SKM-1 treated with dmso at 0.1 percent for 144 hours (cell line): ENCODE data around the gene TMEM26.

Experiments used
- DNase-seq: peaks from one replicate; lab custom pipeline; 2025; ENCODE audit not compliant: unreplicated experiment; lab: John Stamatoyannopoulos, UW

Gene TMEM26

DNA sequence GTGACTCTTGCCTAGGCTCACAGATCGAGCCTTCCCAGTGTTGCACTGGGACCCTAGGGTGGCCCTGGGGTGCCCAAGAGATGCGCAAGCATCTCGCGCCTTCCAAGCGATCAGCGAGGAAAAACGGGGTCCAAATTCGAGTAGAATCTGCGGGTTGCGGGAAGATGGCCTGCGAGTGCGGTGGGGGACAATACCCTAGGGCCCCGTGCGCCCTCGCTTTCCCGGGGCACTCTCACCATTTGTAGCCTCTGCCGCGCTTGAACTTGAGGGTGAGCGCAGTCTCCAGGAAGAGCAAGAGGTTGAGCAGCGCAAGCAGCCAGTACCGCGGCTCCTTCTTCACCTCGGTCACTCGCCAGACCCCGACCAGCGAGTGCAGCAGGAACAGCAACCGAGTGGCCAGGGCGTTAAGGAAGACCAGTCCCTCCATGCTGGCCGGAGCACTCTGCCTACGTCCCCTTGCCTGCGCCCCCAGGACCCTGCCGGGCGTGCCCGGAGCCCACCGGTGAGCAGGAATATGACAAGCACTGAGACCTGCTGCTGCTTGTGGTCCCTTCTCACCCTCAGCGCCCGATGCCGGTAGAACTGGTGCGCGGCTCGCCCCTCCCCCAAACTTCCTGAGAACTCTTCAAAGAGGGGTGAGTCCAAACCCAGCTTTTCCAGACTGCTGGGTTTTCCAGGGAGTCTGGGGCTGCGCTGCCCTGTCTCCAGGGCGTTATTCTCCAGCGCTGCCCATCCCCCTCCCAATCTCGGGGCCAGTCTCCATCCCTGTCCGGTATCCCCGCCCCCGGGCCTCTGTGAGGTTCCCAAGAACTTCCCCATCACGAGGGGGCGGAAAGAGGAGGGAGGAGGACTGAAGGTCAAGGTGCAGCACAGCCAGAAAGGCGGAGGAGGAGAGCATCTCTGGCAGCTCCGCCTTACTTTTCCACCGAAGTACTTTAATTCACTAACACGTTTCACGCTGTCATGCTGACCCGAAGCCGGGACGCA is at the start of gene TMEM26:
Gene TMEM26, minus strand, starts transcription at position 727 of the 987 bp plus-strand sequence. Its CDS starts 300 bp downstream, at position 427.
- no peak for DNase-seq

DNA sequence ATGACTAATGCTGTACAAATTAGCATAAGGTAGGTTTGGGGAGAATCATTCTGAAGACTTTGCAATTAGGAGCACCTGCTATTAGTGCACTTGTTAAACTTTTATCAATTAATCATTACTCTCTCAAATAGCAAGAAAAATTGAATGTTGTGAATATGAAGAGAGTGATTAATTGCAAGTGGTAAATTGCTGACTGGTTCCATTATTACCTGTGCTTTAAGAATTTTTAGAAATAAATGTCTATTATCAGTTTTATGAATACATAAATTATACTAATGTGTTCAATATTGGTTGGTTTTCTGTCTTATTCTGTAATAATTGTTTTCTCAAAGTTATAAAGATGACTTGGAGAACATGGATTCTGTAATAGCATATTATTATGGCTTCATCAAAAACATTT is 47.3 kb upstream of the TMEM26 start:
- no peak for DNase-seq

DNA sequence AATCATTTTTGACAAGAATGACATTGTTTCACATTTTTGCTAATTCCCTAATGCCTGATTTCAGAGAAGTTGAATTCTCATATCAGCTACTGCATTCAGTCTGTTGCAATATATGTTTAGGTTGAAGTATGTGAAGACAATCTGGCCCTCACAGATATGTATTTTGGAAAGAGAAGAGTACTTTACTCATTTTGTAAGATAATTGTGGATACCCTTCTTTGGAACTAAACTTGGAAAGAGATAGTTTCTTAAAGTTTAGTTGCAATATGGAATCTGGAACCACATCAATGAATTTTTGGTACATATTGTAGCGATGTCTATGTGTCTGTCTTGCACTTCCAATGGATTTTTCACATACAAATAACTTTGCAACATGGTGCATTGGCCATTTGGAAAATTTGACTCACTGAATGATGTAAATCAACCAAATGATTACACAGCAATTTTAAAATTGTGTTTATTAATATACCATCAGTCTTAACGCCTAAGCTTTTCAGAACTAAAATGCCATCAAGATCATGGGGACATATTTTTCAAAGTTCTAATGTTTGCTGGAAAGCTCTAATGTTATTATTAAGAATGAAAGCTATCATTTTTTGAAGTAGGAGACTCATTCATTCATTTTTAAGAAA is 39.3 kb upstream of the TMEM26 start:
- DNase-seq = no peak

DNA sequence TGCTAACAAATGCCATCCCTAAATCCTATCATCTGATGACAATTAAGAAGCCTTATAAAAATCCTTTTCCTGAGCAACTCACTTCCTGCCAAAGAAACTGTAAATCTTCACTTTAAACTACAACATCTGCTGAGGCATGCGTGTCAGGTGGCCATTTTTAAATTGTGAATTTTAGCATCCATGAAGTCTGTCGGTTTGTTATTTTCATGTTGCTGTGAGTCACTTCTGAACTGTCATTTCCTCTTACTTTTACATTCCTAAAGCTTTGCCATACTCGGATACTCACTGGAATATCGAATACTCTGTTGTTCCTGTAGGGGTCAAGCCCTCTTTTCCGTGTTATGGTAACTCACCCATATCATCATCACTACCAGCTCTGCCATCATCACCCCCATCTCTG is 34.3 kb upstream of the TMEM26 start:
- DNase-seq = no peak

DNA sequence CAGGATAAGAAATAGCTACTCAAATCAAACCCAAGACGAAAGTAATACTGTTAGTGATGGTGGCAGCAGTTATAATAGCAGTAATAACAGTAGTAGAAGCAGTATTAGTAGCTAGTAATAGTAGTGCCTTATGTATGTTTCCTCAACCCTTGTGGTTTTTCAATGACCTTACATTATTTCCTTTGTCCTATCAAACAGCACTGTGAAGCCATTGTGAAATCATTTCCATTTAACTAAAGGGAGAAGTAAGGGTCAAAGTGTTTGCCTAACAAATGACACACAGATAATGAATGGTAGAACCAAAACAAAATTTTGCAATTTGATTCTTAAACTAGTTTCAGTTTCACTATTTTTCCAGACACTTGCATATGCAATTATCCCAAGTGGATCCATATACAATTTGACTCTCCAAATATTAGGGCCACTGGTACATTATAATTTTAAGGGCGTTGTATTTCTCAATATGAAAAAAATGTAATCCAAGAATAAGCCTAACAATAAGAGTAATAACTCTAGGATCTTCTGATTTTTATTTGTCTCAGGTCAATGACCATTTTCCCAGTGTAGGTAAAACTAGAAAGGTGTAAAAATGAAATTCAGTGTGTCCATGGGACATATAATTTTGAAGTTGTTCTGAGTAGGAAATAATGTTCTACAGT is 33.7 kb upstream of the TMEM26 start:
- peak; percentile 88 for DNase-seq

DNA sequence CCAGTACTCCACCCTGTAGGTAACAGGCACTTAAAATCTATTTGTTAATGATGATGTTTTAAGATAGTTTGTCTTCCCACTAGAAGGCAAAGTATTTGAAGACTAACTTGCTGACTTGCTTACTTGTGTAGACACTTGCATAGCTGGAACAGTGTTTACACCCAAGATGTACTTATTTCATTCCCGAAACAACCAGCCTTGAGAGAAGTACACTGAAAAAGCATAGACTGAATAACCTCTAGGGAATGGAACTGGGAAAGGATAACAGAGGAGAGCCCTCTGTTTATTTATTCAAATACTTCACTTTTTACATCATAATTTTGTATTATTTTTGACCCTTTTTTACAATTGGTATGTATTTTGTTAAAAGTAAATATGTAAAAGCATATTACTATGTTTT is 33.1 kb upstream of the TMEM26 start:
- DNase-seq = no peak

DNA sequence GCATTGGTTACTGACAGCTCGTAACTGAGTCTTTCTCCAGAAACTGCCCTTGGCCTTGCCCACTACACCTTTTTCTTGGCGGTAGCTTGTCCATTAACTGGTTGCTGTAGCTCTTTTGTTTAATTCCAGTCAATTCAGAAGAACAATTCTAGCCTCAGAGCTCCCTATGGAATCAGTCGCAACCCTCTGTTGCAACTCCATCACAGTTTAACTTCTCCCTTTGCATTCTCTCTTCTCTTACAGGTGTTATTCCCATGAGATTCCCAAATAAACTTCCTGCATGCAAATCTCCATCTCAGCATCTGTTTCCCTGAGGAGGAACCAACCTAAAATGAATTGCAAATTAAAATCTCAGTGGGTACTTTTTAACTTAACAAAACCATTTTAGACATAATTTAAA is 28.4 kb upstream of the TMEM26 start:
- no peak for DNase-seq

DNA sequence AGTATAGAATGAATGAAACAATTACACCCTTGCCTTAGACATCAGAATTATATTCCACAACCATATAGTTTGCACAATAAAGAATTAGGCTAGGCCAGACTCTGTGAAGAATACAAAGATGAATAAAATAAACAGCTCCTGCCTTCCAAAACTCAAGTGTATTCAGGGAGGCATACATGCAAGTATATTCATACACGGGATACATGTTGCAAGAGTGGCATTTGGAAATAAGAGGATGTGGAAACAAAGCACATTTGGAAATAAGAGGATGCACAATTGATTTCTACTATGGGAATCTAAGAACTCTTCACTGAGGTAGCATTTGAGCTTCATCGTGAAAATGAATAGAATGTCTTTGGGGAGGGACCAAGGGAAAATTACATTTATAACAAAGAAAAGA is 27.0 kb upstream of the TMEM26 start:
- no peak for DNase-seq

DNA sequence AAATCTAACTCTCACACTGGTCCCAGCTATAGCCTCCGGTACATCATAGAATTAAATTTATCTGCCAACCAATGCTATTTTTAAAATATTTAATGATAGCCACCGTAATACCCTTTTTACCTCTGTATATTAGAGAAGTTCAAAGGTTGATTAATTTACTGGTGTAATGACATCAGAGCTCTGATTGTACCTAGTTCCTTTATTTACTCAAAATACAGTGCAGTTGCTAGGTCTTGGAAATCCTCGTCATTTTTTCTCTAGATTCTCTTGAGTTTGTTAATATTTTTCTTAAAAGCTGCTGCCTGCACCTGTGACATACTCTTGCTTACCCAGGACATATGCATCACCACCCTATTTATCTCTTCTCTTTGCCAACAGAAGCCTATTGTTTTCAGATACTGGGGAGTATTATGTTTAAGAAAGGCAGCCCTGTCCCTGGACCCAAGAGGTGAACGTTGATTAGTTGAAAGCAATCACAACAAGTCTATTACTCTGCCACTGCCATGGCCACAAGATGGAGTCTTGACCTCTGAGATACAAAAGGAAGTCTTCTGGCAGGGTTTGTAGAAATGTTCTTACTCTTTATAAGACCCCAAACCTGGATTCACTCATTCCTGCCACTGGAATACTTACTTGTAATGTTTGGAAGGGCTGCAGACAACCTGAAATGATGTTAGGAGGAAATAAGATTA is 25.6 kb upstream of the TMEM26 start:
- DNase-seq = no peak

DNA sequence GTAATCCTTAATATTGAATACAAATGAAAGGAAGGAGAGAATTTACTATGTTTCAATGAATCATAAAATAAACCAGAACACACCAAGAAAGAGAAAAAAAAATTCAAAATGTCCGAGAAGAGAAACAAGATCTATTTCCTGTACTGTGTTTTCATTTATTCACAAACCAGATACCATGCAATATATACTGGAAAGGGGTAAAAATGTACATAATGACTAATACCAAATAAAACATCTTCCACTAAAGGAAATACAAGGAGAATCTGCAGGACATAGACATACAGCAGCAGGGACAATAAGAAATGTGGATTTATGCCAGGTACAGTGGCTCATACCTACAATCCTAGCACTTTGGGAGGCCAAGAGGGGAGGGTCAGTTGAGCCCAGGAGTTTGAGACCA is 24.3 kb upstream of the TMEM26 start:
- DNase-seq = no peak

DNA sequence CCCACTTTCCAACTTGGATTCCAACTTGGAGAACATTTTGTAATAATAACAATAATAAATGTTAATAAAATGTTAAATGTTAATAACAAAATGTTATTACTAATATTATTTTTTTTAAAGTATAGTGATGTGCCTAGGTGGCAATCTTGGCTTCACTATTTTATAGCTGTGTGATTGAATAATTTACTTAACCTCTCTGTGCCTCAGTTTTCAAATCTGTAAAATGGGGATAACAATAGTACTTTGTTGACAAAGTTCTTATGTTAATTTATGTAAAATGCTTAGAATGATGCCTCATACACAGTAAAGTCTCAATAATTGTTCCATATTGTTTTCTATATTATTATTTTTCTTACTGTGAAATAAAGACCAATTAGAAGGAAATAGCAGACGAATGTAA is 23.3 kb upstream of the TMEM26 start:
- DNase-seq = no peak

DNA sequence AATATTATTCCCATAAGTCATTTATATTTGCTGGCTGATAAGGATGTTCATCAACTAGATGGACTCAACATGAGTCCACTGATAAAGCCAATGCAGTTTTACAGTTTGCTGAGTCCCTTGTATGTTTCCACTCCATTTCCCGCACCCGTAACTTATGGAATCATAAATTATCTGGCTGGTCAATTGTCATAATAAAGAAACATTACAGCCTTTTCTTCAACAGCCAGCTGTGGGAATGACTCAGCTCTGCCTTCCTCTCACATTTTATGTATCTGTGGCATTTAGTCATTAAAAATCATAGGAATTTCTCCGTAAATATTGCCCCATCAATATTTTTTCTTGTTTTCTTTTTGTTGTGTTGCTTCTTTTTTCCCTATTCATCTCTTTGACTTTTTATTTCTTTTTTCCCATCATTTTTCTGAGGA is 22.3 kb upstream of the TMEM26 start:
- no peak for DNase-seq

DNA sequence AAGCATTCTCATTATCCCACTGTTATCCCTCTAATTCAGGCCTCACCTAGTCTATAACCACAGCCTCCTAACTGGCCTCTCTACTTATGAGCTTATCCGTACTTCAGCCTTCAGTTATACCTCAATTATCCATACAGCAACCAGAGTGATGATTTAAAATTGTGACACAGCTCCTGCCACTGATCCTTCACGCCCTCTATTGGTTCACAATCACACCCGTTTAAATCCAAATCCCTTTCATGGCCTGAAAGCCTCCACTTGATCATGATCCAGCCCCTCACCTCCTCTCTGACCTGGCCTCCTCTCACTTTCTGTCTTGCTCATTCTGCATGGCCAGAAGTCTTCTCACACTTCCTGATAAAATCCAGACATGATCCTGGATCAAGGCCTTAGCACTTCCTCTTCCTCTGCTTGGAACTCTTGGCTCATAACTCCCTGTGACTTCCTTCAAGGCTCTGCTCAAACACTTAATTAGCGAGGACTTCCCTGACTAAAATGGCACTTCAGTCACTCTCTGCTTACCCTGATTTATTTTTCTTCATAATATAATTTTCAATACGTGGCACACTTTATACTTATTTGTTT is 19.0 kb upstream of the TMEM26 start:
- DNase-seq = no peak

DNA sequence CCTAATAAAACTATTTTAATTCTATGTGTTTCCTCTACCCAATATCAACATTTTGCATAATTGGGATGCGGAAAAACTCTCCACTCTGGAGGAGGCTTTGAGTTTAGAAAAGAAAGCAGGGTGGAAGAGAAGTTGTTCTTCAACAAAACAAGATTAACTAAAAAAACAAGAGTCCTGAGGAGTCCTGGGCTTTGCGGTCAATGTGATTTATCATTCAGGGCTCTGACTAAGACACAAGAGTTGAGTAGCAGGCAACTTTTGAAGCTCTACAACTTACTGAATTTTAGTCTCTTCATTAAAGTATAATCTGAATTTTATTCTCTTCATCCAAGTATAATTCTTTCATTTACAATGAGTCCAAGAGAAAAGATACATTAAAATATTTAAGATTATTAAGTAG is 18.3 kb upstream of the TMEM26 start:
- DNase-seq = no peak

DNA sequence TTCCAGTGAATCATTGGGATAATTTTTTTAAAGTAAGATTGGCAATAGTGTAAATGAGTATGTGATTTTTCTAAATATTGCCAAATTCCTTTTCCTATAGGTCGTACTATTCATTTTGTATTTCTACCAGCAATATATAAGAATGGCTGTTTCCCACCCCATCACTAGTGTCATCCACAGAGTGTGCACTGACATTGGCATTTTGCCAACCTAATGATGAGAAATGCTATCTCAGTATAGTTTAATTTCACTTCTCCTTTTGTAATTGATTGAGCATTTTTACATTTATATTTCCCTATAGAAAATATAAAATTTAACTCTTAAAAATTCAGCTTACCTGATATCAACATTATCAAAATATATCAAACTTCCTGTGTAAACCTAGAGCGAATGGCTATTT is 17.6 kb upstream of the TMEM26 start:
- no peak for DNase-seq

DNA sequence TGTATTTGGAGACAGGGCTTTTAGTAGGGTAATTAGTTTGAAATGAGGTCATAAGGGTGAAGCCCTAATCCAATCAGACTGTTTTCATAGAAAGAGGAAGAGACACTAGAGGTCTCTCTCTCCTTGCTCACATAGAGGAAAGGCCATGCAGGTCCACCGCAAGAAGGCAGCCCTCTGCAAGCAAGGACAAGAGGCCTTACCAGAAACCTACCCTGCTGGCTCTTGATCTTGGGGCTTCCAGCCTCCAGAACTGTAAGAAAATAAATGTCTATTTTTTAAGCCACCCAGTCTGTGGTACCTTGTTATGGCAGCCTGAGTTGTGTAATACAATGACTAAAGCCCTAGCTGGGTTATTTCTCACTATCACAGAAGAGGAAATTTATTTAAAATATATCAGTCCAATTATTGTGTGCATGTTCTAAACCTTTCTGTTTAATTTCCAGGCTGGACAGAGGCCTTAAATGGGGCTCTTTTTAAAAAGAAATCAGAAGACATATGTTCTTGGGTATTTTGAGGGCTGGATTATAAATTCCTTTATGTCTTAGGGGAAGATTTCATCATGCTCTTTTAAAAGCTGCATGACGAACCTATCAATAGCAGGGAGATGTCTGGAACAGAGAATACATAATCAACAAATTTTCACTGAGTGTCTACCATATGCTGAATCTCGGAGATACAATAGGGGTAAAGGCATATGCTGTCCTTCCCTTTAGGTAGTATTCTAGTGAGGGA is 12.9 kb upstream of the TMEM26 start:
- DNase-seq = no peak

DNA sequence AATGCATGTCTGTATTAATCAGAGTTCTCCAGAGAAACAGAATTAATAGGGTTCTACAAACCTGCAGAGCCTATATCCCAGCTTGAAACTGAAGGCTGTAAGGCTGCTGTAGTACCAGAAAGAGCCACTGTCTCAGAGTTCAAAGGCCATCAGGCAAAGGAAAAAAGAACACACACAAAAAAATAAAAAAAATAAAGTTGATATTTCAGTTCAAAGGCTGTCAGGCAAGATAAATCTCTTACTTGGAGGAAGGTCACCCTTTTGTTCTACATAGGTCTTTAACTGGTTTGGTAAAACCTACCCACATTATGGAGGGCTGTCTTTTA is 12.0 kb upstream of the TMEM26 start:
- DNase-seq = no peak

DNA sequence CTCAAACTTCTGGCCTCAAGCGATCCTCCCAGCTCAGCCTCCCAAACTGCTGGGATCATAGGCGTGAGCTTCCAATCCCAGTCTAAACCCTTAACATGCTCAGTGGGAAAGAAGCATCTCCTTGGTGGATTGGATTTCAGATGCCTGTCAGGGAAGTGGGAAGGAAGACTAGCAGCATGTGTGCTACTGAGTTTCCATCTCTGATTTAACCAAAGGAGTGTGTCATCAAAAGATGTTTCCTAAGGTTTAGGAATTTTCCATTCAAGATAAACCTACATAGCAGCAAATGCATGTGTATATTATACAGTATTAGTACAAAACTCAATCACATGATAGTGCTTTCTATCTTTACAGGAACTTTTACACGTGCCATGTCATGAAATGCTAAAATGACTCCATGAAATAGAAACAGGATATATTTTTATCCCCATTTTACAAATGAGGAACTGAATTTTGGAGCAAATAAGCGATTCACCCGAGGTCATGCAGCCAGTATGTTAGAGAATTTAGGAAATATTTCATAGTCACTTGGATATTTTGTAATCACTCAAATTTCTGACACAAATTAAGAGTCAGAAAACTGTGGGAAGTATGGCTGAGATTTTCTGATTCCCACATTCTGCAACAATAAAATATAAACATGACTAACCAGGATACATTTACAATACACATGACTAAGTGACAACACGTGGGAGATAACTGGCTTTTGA is 11.4 kb upstream of the TMEM26 start:
- DNase-seq = no peak

DNA sequence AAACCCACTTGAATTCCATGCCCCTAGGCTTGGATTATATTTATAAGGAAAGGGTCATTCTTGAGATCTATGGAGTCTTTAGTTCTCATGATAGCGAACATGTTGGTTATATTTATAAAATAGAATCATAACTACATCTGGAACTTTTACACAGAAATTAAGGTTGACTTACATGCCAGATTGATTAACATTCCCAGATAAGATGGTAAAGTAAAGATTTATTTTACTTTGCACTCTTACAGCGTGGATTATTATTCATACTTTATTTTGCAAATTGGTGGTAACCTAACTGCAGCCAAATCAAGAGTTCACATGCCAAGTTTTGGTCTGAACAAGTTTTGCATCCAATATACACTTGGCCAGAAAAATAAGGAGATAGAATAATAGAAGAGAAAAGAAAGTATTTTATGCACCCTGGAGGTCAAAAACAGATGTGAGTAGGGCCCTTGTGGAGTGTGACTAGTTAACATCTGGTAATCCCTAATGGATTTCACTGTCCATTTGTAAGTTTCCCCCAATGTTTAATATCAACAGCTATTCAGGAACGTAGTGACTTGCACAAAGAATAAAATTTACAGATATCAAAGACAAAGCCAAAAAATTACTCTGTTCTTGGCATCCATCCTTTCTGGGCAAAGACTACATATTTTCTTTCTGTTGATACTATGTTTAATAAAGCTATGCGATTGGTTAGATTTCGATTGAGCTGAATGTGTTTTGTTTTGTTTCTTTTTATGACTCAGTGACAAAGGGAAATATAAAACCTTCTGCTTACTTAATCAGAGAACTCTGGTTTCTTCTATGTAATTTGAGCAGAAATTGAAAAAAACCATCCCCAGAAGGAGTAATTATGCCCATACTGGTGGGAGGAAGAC is 10.1 kb upstream of the TMEM26 start:
- DNase-seq = no peak
